Mesenchymal stem cell (in vitro differentiated cells and primary cell): ENCODE data around the gene ARVCF.

Experiments used
- DNase-seq: peaks from one replicate; pipeline ENCODE4 v3.0.0-alpha.2; 2013
- H2AFZ ChIP-seq: one replicate; pipeline ENCODE4 v1.6.1; 2013; ENCODE audit warnings: low read depth, mild to moderate bottlenecking, control low read depth, inconsistent platforms, low read length, moderate library complexity
- H2AK5ac ChIP-seq: 2 replicates; pipeline ENCODE4 v1.6.1; 2013; ENCODE audit warnings: low read length, moderate library complexity, mild to moderate bottlenecking, inconsistent platforms; ENCODE audit not compliant: severe bottlenecking
- H2BK120ac ChIP-seq: one replicate; pipeline ENCODE4 v1.6.1; 2013; ENCODE audit warnings: low read depth, mild to moderate bottlenecking, inconsistent platforms, low read length, moderate library complexity
- H2BK12ac ChIP-seq, 2 experiments: one replicate each; pipeline ENCODE4 v1.6.1; 2013; ENCODE audit warnings: inconsistent platforms in 2 of 2, low read length in 2 of 2, mild to moderate bottlenecking in 2 of 2, moderate library complexity in 2 of 2, control low read depth in 1 of 2
- H2BK15ac ChIP-seq: one replicate; pipeline ENCODE4 v1.6.1; 2013; ENCODE audit warnings: mild to moderate bottlenecking, low read depth, inconsistent platforms; ENCODE audit not compliant: poor library complexity, severe bottlenecking
- H2BK5ac ChIP-seq: 2 replicates; pipeline ENCODE4 v1.6.1; 2013; ENCODE audit warnings: low read depth, mild to moderate bottlenecking, low read length, control low read depth, inconsistent platforms; ENCODE audit not compliant: poor library complexity, severe bottlenecking
- H3K14ac ChIP-seq, 2 experiments: one replicate each; pipeline ENCODE4 v1.6.1; 2013; ENCODE audit warnings: inconsistent platforms in 2 of 2, low read length in 2 of 2, control low read depth in 1 of 2, mild to moderate bottlenecking in 1 of 2, moderate library complexity in 1 of 2
- H3K18ac ChIP-seq, 2 experiments: one replicate each; pipeline ENCODE4 v1.6.1; 2013; ENCODE audit warnings: inconsistent platforms in 2 of 2, low read length in 2 of 2, control low read depth in 1 of 2, low read depth in 1 of 2, mild to moderate bottlenecking in 1 of 2
- H3K23ac ChIP-seq, 2 experiments: one replicate each; pipeline ENCODE4 v1.6.1; 2013; ENCODE audit warnings: inconsistent platforms in 2 of 2, low read length in 2 of 2, mild to moderate bottlenecking in 2 of 2, moderate library complexity in 2 of 2, control low read depth in 1 of 2
- H3K27ac ChIP-seq: 2 replicates; pipeline ENCODE4 v1.5.1; 2013; ENCODE audit warnings: mild to moderate bottlenecking, moderate library complexity, low read length, control low read depth, inconsistent platforms; ENCODE audit not compliant: poor library complexity, severe bottlenecking
- H3K27me3 ChIP-seq, 2 experiments: 2 replicates each; pipeline versions ENCODE4 v1.6.1 to v1.7.0; 2013; ENCODE audit warnings: low read length in 2 of 2, mild to moderate bottlenecking in 2 of 2, moderate library complexity in 2 of 2, control low read depth in 1 of 2, inconsistent platforms in 1 of 2; ENCODE audit not compliant: control insufficient read depth in 1 of 2, insufficient read depth in 1 of 2
- H3K36me3 ChIP-seq, 2 experiments: 2 replicates each; pipeline versions ENCODE4 v1.6.1 to v1.7.0; 2013; ENCODE audit warnings: low read length in 2 of 2, control low read depth in 1 of 2, inconsistent platforms in 1 of 2, low read depth in 1 of 2, mild to moderate bottlenecking in 1 of 2; ENCODE audit not compliant: insufficient read depth in 2 of 2, control insufficient read depth in 1 of 2
- H3K4ac ChIP-seq, 2 experiments: one replicate each; pipeline ENCODE4 v1.6.1; 2013; ENCODE audit warnings: inconsistent platforms in 2 of 2, low read length in 2 of 2, mild to moderate bottlenecking in 2 of 2, moderate library complexity in 2 of 2, control low read depth in 1 of 2, low read depth in 1 of 2
- H3K4me1 ChIP-seq: 2 replicates; pipeline ENCODE4 v1.6.1; 2013; ENCODE audit warnings: low read depth, low read length, control low read depth; ENCODE audit not compliant: control insufficient read depth, insufficient read depth
- H3K4me2 ChIP-seq: 2 replicates; pipeline ENCODE4 v1.6.1; 2013; ENCODE audit warnings: low read length, mild to moderate bottlenecking, inconsistent platforms; ENCODE audit not compliant: poor library complexity, severe bottlenecking
- H3K4me3 ChIP-seq, 2 experiments: 2 replicates each; pipeline versions ENCODE4 v1.5.1 to v1.7.0; 2013; ENCODE audit warnings: low read length in 2 of 2, mild to moderate bottlenecking in 2 of 2, control low read depth in 1 of 2, low read depth in 1 of 2; ENCODE audit not compliant: insufficient read depth in 1 of 2
- H3K79me1 ChIP-seq: replicated peaks from 2 replicates; pipeline ENCODE4 v1.6.1; 2013; ENCODE audit warnings: mild to moderate bottlenecking, control low read depth, low read length, inconsistent platforms; ENCODE audit not compliant: poor library complexity, severe bottlenecking
- H3K9ac ChIP-seq: 2 replicates; pipeline ENCODE4 v1.7.0; 2013; ENCODE audit warnings: mild to moderate bottlenecking, low read length, moderate library complexity
- H3K9me3 ChIP-seq: 2 replicates; pipeline ENCODE4 v1.7.0; 2013; ENCODE audit warnings: mild to moderate bottlenecking, low read length; ENCODE audit not compliant: control insufficient read depth
- H4K8ac ChIP-seq: one replicate; pipeline ENCODE4 v1.6.1; 2013; ENCODE audit warnings: inconsistent platforms, mild to moderate bottlenecking, low read length, moderate library complexity
- H4K91ac ChIP-seq: one replicate; pipeline ENCODE4 v1.6.1; 2013; ENCODE audit warnings: mild to moderate bottlenecking, low read length, inconsistent platforms
- WGBS: methylation state at CpG from one replicate; pipeline ENCODE4 v1.1.7; 2013; ENCODE audit warnings: mixed read lengths; 5-methylcytosine and 5-hydroxymethylcytosine counted together

ARVCF gene

DNA sequence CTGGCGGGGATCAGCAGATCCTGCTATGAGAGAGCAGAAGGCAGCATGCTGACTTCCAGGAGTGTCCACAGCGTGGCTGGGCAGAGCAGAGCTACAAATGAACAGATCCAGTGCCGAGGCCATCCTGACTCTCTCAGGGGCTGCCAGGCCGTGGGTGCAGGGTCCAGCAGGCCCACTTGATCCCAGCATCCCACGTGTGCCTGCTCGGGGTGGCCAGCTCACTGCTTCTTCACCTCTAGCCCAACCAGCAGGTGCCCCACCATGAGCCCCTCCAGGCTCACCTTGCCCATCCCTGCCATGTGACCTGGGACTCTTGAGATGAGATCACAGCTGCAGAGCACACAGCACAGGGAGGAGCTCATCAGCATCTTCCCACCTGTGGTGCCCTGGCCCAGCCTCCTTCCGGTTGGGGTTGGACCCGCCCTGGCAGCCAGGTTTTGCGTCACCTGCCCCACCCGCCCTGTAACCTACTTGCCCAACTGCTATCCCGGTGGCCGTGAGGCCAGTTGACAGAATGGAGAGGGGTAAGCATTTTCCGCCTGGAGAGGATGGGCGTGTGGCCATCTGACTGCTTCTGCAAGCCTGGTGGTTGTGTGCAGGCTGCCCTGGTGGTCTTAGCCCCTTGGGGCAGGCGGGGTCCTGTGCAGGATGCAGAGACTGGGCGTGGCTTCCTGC is 15.2 kb upstream of the ARVCF start:
- Histone ChIP-seq H3K79me1 (peaks cover 66% of the 10 kb centered on the region), H3K23ac (peak overlapping the region in 1 of 2 experiments; percentile 2), H3K4ac (no peak overlapping the region), H2BK15ac (no peak overlapping the region), H3K18ac (no peak overlapping the region), H2BK120ac (no peak overlapping the region), H3K14ac (no peak overlapping the region), H3K9ac (no peak overlapping the region), H4K8ac (no peak overlapping the region), H2AK5ac (no peak overlapping the region), H3K36me3 (peaks cover 26 to 65% of the 10 kb centered on the region in 2 experiments), H3K4me2 (no peak overlapping the region), H2BK12ac (no peak overlapping the region), H4K91ac (no peak overlapping the region), H2BK5ac (no peak overlapping the region), H2AFZ (no peak overlapping the region), H3K4me3 (no peak overlapping the region), H3K4me1 (peaks cover 17% of the 10 kb centered on the region), H3K27ac (no peak overlapping the region), H3K9me3 (peaks cover 3% of the 10 kb centered on the region), H3K27me3 (no peaks in the 10 kb centered on the region)
- no peak for DNase-seq
- WGBS = 93% methylated on average over 16 of the region's 16 CpGs

DNA sequence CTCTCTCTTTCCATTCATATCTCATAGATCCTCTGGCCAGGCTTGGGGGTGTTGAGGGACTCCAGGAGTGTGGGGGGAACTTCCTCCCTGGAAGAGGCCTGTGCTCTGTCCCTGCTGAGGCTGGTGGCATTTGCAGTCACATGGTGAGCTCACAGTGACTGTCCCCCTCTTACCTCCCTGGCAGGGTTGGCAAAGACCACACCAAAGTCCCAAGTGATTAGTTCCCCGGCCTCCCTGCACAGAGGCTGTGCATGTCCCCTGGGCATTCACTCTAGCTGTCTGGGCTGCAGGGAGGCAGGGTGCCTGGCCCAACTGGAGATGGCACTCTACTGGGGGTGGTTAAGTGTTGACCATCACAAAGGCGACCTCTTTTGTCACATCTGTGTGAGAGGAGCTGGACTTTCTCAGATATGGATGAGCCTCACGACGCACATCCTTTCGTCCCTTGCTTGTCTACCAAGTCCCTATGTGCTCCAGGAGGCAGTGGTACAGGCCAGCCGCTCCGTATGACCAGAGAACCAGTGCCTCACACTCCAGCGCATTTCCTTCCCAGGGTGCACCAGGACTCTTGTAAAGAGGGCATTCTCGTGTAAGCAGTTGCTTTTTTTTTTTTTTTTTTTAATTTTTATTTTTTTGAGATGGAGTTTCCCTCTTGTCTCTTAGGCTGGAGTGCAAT is 13.1 kb upstream of the ARVCF start:
- Histone ChIP-seq H2BK5ac (no peak overlapping the region), H2BK120ac (no peak overlapping the region)

DNA sequence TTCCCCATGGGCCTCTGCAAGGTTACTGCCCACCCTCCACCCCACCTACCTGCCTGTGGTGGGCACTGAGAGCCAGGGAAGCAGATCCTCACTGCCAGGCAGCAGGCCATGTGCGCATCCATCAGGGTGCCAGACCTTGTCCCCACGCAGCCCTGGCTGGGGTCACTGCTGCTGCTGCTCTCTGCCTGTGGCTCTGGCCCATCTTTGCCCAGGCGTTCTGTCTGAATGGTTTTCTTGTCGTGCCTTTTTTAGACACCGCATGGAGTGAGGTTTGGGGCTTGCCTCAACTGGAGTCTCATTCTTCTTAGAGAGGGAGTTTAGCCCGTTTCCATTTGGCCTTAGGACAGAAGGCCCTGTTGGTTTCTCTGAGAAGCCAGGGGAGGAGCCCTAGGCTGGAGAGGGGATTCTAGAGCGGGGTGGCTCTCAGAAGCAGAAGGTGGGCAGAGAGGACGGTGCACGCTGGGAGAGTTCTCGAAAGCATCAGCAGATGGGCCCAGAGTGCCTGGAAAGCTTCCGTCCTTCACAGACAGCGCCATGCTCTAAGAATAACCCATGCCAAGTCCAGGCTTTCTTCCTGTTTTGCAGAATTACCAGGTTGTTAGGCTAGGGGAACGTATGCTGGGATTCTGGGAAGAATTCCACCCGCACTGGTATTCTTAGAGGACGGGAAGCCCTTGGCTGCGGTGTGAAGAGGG is 12.4 kb upstream of the ARVCF start:
- Histone ChIP-seq H2BK15ac (no peak overlapping the region), H2AFZ (no peak overlapping the region), H2AK5ac (no peak overlapping the region), H3K4me2 (no peak overlapping the region), H2BK120ac (no peak overlapping the region), H4K91ac (no peak overlapping the region), H4K8ac (no peak overlapping the region), H3K79me1 (peaks cover 61% of the 10 kb centered on the region), H3K36me3 (peaks cover 20 to 61% of the 10 kb centered on the region in 2 experiments), H3K27ac (no peak overlapping the region), H3K14ac (no peak overlapping the region), H3K27me3 (no peaks in the 10 kb centered on the region), H2BK12ac (no peak overlapping the region), H2BK5ac (no peak overlapping the region), H3K4ac (no peak overlapping the region), H3K4me3 (no peak overlapping the region), H3K4me1 (peaks cover 9% of the 10 kb centered on the region), H3K9me3 (no peaks in the 10 kb centered on the region), H3K23ac (no peak overlapping the region), H3K18ac (no peak overlapping the region), H3K9ac (no peak overlapping the region)
- WGBS = 90% methylated on average over 14 of the region's 16 CpGs
- DNase-seq = no peak

More for the DNA sequence above, 13.1 kb upstream of the ARVCF start:
- Histone ChIP-seq H2BK12ac (no peak overlapping the region), H4K91ac (no peak overlapping the region), H3K27ac (no peak overlapping the region), H3K4ac (no peak overlapping the region), H3K9ac (no peak overlapping the region), H3K18ac (no peak overlapping the region), H3K27me3 (no peaks in the 10 kb centered on the region), H3K9me3 (peaks cover 3% of the 10 kb centered on the region), H4K8ac (no peak overlapping the region), H2BK15ac (no peak overlapping the region), H3K23ac (peak overlapping the region in 1 of 2 experiments; percentile 1), H2AFZ (no peak overlapping the region), H3K4me2 (no peak overlapping the region), H3K79me1 (peaks cover 58% of the 10 kb centered on the region), H3K4me3 (no peak overlapping the region), H3K14ac (no peak overlapping the region), H3K4me1 (peaks cover 11% of the 10 kb centered on the region), H3K36me3 (peaks cover 20 to 59% of the 10 kb centered on the region in 2 experiments), H2AK5ac (no peak overlapping the region)
- no peak for DNase-seq
- WGBS = 90% methylated on average over 9 of the region's 9 CpGs
